Stimulated activated CD8-positive, alpha-beta memory T cell treated with anti-CD3 and anti-CD28 coated beads, Interleukin-15, amount 100 ng/mL, for 48 hours (primary cell): ENCODE data around the gene LAMB3.

Experiments used
- DNase-seq, 2 donors: peaks; one replicate each; pipeline ENCODE4 v3.0.0-alpha.2; 2020; ENCODE audit warnings: low read depth in 2 of 2

The LAMB3 gene

GRCh38 chr1:209633335-209633997 lies 18.8 kb downstream of the LAMB3 start:
- DNase-seq, result no peak

GRCh38 chr1:209630383-209631225 lies 21.6 kb downstream of the LAMB3 start:
- no peak for DNase-seq

- no peak for DNase-seq
These were observed 22.4 kb downstream of the LAMB3 start for GRCh38 chr1:209629621-209630382.

GRCh38 chr1:209628618-209629299 lies 23.5 kb downstream of the LAMB3 start:
- DNase-seq, result no peak

- peak; percentile 69 to 73 for DNase-seq
These were observed 24.5 kb downstream of the LAMB3 start for GRCh38 chr1:209627732-209628196.

- DNase-seq, result no peak
These were observed 25.0 kb downstream of the LAMB3 start for GRCh38 chr1:209627027-209627731.

- no peak for DNase-seq
These were observed 25.7 kb downstream of the LAMB3 start for GRCh38 chr1:209626346-209627026.

- no peak for DNase-seq
These were observed 26.4 kb downstream of the LAMB3 start for GRCh38 chr1:209625791-209626285.

- DNase-seq, result no peak
These were observed 27.4 kb downstream of the LAMB3 start for GRCh38 chr1:209624558-209625549.

GRCh38 chr1:209622841-209623829 lies 29.1 kb downstream of the LAMB3 start:
- no peak for DNase-seq

GRCh38 chr1:209621741-209622655 lies 30.2 kb downstream of the LAMB3 start:
- no peak for DNase-seq

- no peak for DNase-seq
These were observed 30.9 kb downstream of the LAMB3 start for GRCh38 chr1:209621286-209621685.

GRCh38 chr1:209620487-209620884 lies 31.7 kb downstream of the LAMB3 start:
- no peak for DNase-seq

- DNase-seq, result no peak
These were observed 32.3 kb downstream of the LAMB3 start for GRCh38 chr1:209619696-209620486.

GRCh38 chr1:209618756-209619420 lies 33.3 kb downstream of the LAMB3 start:
- no peak for DNase-seq
